Right lobe of liver (tissue), 4 donors: Measurements from ENCODE around the gene TNP2.

Experiments used
- POLR2A ChIP-seq: fragments of 450-650 bp; IDR thresholded peaks from one replicate; pipeline ENCODE4 v1.6.1; 2017; ENCODE audit warnings: antibody characterized with exemption, mild to moderate bottlenecking
- TF ChIP-seq, protein P1 (sequence below), 4 donors: fragments of 200-600 bp in 3 of 4; fragments of 450-650 bp in 1 of 4; IDR thresholded peaks; one replicate each; pipeline versions ENCODE4 v1.5.1 to v1.8.0; 2016 to 2022; ENCODE audit warnings: antibody characterized with exemption in 4 of 4, mild to moderate bottlenecking in 2 of 4
- donor health status: DM: no; HTN: no; CAD: no.
- donor health status: DM: no; HTN: no; CAD: no.
- donor health status: DM: no; HTN: yes; CAD: no.

DNA sequence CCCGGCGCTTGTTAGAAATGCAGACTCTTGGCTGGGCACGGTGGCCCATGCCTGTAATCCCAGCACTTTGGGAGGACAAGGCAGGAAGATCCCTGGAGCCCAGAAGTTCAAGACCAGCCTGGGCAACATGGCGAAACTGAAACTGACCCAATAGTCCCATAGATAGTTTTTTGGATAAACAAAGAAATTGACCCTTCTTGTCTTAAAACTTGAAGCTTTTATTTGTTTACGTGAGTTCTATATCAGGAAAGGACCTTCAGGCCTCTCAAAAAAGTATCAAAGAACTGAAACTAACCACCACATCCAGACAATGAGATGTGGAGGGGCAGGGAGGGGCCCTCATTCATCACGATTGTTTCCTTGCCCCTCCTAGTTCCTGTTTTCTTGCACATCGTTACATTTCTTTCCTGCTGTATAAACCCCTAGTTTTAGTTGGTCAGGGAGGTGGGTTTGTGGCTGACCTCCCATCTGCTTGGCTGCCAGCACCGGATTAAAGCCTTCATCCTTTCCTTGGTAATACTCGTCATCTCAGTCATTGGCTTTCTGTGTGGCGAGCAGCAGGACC, 42.0 kb upstream of the TNP2 start:
- TF ChIP-seq, protein P1, sequence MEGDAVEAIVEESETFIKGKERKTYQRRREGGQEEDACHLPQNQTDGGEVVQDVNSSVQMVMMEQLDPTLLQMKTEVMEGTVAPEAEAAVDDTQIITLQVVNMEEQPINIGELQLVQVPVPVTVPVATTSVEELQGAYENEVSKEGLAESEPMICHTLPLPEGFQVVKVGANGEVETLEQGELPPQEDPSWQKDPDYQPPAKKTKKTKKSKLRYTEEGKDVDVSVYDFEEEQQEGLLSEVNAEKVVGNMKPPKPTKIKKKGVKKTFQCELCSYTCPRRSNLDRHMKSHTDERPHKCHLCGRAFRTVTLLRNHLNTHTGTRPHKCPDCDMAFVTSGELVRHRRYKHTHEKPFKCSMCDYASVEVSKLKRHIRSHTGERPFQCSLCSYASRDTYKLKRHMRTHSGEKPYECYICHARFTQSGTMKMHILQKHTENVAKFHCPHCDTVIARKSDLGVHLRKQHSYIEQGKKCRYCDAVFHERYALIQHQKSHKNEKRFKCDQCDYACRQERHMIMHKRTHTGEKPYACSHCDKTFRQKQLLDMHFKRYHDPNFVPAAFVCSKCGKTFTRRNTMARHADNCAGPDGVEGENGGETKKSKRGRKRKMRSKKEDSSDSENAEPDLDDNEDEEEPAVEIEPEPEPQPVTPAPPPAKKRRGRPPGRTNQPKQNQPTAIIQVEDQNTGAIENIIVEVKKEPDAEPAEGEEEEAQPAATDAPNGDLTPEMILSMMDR (IDR thresholded peaks at IDR 0.05) = no peak
- TF ChIP-seq POLR2A = no peak
